ENCODE results near the gene POTEF.
"Not testable (repeated sequence)": the region's sequence is repeated elsewhere in the genome, so short reads cannot be mapped to it uniquely, and the experiment has no call there.

The POTEF gene

DNA sequence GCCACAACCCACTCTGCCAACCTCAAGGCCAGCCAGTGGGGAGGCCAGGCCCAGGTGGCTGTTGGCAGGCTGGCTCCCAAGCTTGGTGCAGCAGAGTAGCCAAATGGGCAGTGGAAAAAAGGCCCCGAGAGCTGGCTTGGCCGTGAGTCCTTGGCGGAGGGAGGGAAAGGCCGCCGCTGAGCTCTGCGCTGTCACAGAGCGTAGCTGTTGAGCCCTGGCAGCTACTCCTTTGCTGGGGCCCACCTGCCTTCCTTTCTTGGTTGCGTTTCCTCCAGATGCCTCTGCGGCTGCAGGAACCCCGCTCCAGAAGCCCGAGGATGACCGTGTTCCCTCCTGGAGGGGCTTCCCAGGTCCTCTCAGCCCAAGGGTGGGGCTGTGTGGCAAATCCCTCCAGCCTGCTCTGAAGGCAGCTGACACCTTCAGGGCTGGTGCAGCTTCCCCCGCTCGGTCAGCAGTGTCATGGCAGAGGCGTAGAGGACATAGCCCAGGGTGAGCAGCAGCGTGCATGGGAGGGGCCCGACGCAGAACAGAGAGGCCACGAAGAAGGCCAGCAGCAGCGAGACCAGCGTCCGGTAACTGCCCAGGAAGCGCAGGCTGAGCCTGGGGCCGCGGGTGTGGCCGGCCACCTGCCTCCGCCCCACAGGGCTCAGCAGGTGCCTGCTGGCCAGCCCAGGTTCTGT, 23.3 kb upstream of the POTEF start:
- not testable (repeated sequence) for DNase-seq

- not testable (repeated sequence) for DNase-seq
Observed at GRCh38 chr2:130151145-130151512, 22.1 kb upstream of the POTEF start.

GRCh38 chr2:130150181-130151144, 21.4 kb upstream of the POTEF start:
- no peak for DNase-seq

DNA sequence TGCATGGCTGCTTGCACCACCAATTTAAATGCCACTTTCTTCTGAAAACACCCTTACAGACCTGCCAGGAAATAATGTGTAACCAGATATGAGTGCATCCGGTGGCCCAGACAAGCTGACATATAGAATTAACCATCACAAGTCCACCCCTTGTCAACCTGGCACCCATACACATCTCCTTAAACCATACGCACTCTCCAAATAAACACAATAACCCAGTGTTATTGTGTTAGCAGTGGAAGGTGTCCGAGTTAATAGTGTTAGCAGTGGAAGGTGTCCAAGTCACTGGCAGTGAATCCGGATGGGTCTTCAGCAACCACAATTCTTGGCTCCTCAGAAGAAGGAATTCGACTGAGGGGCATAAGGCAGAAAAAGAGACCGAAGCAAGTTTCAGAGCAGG, 19.5 kb upstream of the POTEF start:
- DNase-seq, result not testable (repeated sequence)

DNA sequence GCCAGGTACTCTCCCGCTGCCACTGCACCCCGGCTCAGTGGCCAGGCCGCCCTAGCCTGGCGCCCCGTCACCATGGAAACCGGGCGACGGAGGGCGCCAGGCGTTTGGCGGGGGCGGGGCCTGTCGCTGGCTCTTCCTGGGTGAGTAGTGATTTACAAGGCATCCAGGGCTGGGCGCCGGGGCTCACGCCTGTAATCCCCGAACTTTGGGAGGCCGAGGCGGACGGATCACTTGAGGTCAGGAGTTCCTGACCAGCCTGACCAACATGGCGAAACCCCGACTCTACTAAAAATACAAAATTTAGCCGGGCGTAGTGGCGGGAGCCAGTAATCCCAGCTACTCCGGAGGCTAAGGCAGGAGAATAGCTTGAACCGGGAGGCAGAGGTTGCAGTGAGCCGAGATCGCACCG, 16.0 kb upstream of the POTEF start, which contains the start of gene CCDC74B:
CCDC74B (minus strand) TSS at position 107 of the 409 bp plus-strand sequence. CDS start 116 bp downstream, outside the sequence.
- peak; percentile 46 for DNase-seq

GRCh38 chr2:130143266-130144039, 14.4 kb upstream of the POTEF start:
- not testable (repeated sequence) for DNase-seq

DNA sequence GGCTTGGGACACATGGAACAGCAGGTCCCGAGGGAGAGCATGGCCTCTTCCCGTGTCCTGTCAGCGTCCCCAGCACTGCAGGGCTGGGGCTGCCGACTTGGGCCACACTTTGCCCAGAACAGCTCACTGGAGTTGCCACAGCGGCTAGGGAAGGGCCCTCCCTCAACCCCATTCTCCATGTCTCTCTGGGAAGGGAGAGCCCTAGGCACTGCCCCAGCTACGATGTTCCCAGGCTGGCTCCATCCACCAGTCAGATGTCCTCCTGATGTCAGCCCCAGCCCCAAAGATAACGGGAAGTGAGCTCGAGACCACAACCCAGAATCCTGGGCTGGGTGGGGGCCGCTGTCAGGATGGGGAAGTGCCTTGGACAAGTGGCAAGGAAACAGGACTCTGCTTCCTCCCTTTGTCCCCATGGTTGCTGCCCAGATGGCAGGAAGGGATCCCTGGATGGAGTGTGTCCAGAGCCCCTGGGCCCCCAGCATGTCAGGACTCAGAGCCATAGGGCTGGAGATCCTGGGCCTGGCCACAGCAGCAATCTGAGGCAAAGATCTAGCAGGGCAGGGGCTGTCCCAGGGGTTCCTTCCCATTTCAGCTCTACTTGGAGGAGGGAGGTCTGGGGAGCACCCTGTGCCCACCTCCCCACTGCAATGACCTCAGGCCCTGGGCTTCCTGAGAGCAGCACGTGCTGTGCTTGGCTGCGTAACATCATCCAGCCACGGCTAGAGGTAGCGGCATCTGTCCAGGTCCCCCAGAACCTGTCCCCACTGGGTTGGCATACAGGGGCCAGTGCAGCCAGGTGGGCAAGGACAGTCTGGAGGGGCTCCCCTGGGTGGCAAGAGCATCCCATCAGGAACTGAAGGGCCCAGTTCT, 13.6 kb upstream of the POTEF start:
- DNase-seq, result not testable (repeated sequence)

DNA sequence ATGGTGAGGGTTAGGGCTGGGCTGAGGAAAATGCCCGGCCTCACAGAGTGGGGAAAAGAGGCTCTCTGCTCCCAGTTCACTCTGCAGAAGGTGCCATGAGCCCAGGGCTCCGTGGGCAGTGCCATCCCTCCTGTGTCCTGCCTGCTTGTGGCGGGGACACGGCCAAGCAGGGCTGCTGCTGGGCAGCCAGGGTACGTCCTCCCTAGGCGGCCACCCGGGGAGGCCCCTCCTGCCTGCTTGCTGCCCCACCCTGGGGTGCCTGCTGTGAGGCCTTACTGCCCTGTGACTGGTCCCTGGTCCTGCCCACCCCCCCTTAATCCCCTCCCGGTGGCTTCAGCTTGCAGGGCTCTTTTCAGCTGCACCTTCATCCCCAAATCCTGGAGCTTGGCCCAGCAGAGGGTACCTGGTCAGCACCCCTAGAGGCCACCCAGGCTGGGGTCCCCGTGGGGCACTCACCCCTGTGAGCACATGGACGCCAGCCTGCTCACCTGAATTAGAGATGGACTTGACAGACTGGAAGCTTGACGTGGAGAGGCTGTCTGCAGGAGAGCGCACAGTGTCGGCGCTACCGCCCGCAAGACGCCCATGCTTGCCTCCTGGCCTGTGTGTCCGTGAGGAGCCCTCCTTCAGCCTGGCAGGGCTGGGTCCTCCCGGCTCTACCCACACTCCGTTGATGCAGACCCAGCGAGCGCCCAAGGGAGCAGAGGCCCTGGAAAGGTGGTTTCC, 12.8 kb upstream of the POTEF start:
- not testable (repeated sequence) for DNase-seq

- DNase-seq, result not testable (repeated sequence)
Observed at GRCh38 chr2:130141002-130141401, 12.0 kb upstream of the POTEF start.

- DNase-seq, result not testable (repeated sequence)
Observed at GRCh38 chr2:130140516-130140915, 11.5 kb upstream of the POTEF start.

DNA sequence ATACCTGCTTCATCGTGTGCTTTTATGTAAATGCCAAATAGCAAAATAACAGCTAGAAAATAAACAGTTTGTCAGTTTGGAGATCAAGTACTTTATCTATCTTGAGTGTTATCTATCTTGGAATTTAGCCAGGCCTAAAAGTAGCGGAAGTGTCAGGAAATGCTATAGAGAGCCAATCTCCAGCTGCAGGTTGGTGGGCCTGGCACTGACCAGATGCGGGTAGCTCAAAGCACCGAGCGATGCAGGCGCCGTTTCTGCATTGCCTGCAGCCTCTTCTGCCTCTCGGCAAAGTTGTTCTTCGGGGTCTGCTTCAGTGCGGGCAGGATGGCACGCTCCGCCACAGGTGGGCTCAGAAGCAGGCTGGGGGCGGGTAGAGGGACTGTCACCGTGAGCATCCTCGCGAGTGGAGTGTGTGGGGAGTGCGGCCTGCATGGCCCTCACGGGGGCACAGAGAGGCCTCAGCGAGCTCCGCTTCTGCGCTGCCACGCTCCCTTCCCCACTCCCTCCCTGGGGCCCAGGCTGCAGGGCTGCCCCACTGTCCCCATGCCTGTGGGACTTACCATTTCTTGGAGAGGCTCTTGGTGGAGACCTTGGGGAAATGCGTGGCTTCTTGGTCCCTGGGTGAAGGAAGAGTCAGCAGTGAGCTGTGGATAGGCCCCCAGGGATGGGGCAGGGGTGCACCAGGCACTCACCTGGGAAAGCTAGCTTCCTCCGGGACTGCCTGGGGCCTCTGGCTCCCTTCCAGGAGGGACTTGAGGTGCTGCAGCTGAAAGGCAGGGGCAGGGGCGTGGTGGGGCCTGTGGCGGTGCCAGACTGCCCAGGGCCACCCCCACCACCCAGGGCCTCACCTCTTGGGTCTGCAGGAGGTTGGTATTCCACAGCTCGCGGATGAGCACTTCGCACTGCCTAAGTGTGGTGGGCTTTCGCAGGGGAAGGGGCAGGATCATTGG, 10.6 kb upstream of the POTEF start:
- not testable (repeated sequence) for DNase-seq

- not testable (repeated sequence) for DNase-seq
Observed at GRCh38 chr2:130138841-130139251, 9.8 kb upstream of the POTEF start.

GRCh38 chr2:130138326-130138725, 9.3 kb upstream of the POTEF start:
- DNase-seq, result not testable (repeated sequence)

DNA sequence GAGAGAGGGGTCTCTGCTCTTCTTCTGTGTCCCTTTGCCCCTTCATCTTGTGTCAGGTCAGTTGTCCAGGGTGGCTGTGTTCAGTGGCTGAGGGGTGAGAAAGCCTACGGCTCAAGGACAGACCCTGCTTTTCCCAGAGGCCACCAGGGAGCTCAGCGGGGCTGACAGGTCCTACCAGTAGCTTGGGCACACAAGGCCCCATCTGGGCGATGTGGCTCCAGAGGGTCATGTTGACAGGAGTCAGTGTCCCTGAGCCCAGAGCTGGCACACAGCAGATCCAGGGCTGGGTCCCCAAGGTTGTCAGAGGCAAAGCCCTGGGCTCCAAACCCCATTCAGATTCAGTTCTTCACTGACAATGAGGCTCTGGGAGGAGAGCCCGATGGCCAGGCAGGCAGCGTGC, 8.1 kb upstream of the POTEF start:
- DNase-seq, result not testable (repeated sequence)

GRCh38 chr2:130136546-130136945, 7.5 kb upstream of the POTEF start:
- DNase-seq, result not testable (repeated sequence)

GRCh38 chr2:130135692-130136541, 6.9 kb upstream of the POTEF start:
- no peak for DNase-seq

GRCh38 chr2:130128464-130128863, 558 bp downstream of the POTEF start:
- DNase-seq, result not testable (repeated sequence)

- DNase-seq, result not testable (repeated sequence)
Observed at GRCh38 chr2:130127726-130128125, 1.3 kb downstream of the POTEF start.

- DNase-seq, result not testable (repeated sequence)
Observed at GRCh38 chr2:130120924-130121323, 8.1 kb downstream of the POTEF start.
